Smooth muscle cell (in vitro differentiated cells): ENCODE results near the gene PDE3A. TPM values are rescaled to one million over a fixed set of nuclear protein-coding genes. Genes with fewer than 3 reads are reported as not detected.

Experiments
- DNase-seq: peaks from one replicate; lab custom pipeline; 2025; ENCODE audit not compliant: unreplicated experiment; lab: John Stamatoyannopoulos, UW
- H2AFZ ChIP-seq: fragments of 200-600 bp; sonication (generic); 2 replicates; pipeline ENCODE4 v1.6.0; 2016; ENCODE audit warnings: antibody characterized with exemption, low read depth, mild to moderate bottlenecking
- H3F3A ChIP-seq: fragments of 200-600 bp; sonication (generic); 2 replicates; pipeline ENCODE4 v1.6.0; 2017; ENCODE audit warnings: antibody characterized with exemption, low read depth
- H3K27ac ChIP-seq: fragments of 200-600 bp; sonication (generic); 2 replicates; pipeline ENCODE4 v1.5.1; 2016; ENCODE audit warnings: low read depth, mild to moderate bottlenecking
- H3K27me3 ChIP-seq: fragments of 200-600 bp; sonication (generic); 2 replicates; pipeline ENCODE4 v1.6.1; 2016; ENCODE audit warnings: low read depth, mild to moderate bottlenecking
- H3K36me3 ChIP-seq: fragments of 200-600 bp; sonication (generic); 2 replicates; pipeline ENCODE4 v1.5.1; 2016; ENCODE audit warnings: low read depth
- H3K4me1 ChIP-seq: fragments of 200-600 bp; sonication (generic); 2 replicates; pipeline ENCODE4 v1.5.1; 2016; ENCODE audit warnings: low read depth
- H3K4me2 ChIP-seq: fragments of 200-600 bp; sonication (generic); 2 replicates; pipeline ENCODE4 v1.6.0; 2016; ENCODE audit warnings: mild to moderate bottlenecking
- H3K4me3 ChIP-seq: fragments of 200-600 bp; sonication (generic); 2 replicates; pipeline ENCODE4 v1.5.1; 2016; ENCODE audit warnings: mild to moderate bottlenecking
- H3K79me2 ChIP-seq: fragments of 200-600 bp; sonication (generic); 2 replicates; pipeline ENCODE4 v1.6.0; 2016; ENCODE audit warnings: low read depth, mild to moderate bottlenecking
- H3K9ac ChIP-seq: fragments of 200-600 bp; sonication (generic); 2 replicates; pipeline ENCODE4 v1.6.0; 2016; ENCODE audit warnings: low read depth
- H3K9me3 ChIP-seq: fragments of 200-600 bp; sonication (generic); replicated peaks from 2 replicates; pipeline ENCODE4 v1.5.1; 2016; ENCODE audit warnings: low read depth
- H4K20me1 ChIP-seq: fragments of 200-600 bp; sonication (generic); 2 replicates; pipeline ENCODE4 v1.6.0; 2016; ENCODE audit warnings: low read depth
- WGBS: methylation state at CpG from one replicate; pipeline ENCODE4 v1.1.7; 2016; ENCODE audit warnings: low lambda C conversion rate; 5-methylcytosine and 5-hydroxymethylcytosine counted together
- polyA plus RNA-seq: library from polyadenylated mRNA; unstranded; fragments of >200 nt; fragmentation: Nextera tagmentation; extraction: Ambion mirVana; gene quantifications from 2 replicates; pipeline ENCODE4 v1.2.1, GENCODE V29; 2016
- total RNA-seq: library from RNA; depleted of rRNA; stranded (reverse); fragments of >200 nt; gene quantifications from 2 replicates; pipeline ENCODE4 v1.2.3, GENCODE V29; 2014
- TF ChIP-seq, protein P1 (sequence below): fragments of 200-600 bp; sonication (generic); IDR thresholded peaks from 2 replicates; pipeline ENCODE4 v1.5.1; 2017; ENCODE audit warnings: borderline replicate concordance, mild to moderate bottlenecking, antibody characterized with exemption; ENCODE audit not compliant: insufficient read depth, poor library complexity, severe bottlenecking

PDE3A gene
- total and polyA plus RNA-seq, 2 experiments from 2014 or later = 1.3 to 6.1 TPM

GRCh38 chr12:20628999-20629398, 260.7 kb downstream of the PDE3A start:
- Histone ChIP-seq H3K79me2 (no peaks in the 10 kb centered on the region), H3K27ac (no peak overlapping the region), H3K4me2 (no peak overlapping the region)

GRCh38 chr12:20629414-20630156, 261.2 kb downstream of the PDE3A start:
- H3K4me2 ChIP-seq = no peak overlapping the region
- H2AFZ ChIP-seq = no peak overlapping the region
- no peaks in the 10 kb centered on the region for H3F3A ChIP-seq
- no peaks in the 10 kb centered on the region for H3K27me3 ChIP-seq
- H3K9ac ChIP-seq = no peak overlapping the region
- DNase-seq = no peak
- no peak overlapping the region for H3K27ac ChIP-seq
- no peaks in the 10 kb centered on the region for H4K20me1 ChIP-seq
- H3K36me3 ChIP-seq = no peaks in the 10 kb centered on the region
- H3K4me1 ChIP-seq = no peaks in the 10 kb centered on the region
- H3K9me3 ChIP-seq = no peaks in the 10 kb centered on the region
- WGBS = 56% methylated on average over 6 of the region's 6 CpGs
- no peaks in the 10 kb centered on the region for H3K79me2 ChIP-seq
- TF ChIP-seq, protein P1, sequence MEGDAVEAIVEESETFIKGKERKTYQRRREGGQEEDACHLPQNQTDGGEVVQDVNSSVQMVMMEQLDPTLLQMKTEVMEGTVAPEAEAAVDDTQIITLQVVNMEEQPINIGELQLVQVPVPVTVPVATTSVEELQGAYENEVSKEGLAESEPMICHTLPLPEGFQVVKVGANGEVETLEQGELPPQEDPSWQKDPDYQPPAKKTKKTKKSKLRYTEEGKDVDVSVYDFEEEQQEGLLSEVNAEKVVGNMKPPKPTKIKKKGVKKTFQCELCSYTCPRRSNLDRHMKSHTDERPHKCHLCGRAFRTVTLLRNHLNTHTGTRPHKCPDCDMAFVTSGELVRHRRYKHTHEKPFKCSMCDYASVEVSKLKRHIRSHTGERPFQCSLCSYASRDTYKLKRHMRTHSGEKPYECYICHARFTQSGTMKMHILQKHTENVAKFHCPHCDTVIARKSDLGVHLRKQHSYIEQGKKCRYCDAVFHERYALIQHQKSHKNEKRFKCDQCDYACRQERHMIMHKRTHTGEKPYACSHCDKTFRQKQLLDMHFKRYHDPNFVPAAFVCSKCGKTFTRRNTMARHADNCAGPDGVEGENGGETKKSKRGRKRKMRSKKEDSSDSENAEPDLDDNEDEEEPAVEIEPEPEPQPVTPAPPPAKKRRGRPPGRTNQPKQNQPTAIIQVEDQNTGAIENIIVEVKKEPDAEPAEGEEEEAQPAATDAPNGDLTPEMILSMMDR = no peak
- no peak overlapping the region for H3K4me3 ChIP-seq

More at GRCh38 chr12:20628999-20629398, 260.7 kb downstream of the PDE3A start:
- H4K20me1 ChIP-seq = no peaks in the 10 kb centered on the region
- H3K27me3 ChIP-seq = no peaks in the 10 kb centered on the region
- H3K36me3 ChIP-seq = no peaks in the 10 kb centered on the region
- H3K9me3 ChIP-seq = no peaks in the 10 kb centered on the region
- H2AFZ ChIP-seq = no peak overlapping the region
- no peak overlapping the region for H3K9ac ChIP-seq
- DNase-seq = no peak
- H3F3A ChIP-seq = no peaks in the 10 kb centered on the region
- H3K4me1 ChIP-seq = no peaks in the 10 kb centered on the region
- TF ChIP-seq, protein P1 = no peak
- WGBS = 76% methylated on average over 4 of the region's 4 CpGs
- no peak overlapping the region for H3K4me3 ChIP-seq

GRCh38 chr12:20631711-20632110, 263.4 kb downstream of the PDE3A start:
- H3K4me3 ChIP-seq = no peak overlapping the region
- H3K4me1 ChIP-seq = no peaks in the 10 kb centered on the region
- no peak overlapping the region for H3K9ac ChIP-seq
- no peaks in the 10 kb centered on the region for H3K36me3 ChIP-seq
- H2AFZ ChIP-seq = no peak overlapping the region
- no peaks in the 10 kb centered on the region for H3K9me3 ChIP-seq
- H3K27ac ChIP-seq = no peak overlapping the region
- H3K79me2 ChIP-seq = no peaks in the 10 kb centered on the region
- no peak overlapping the region for H3K4me2 ChIP-seq
- TF ChIP-seq, protein P1 = no peak
- DNase-seq = no peak
- 58% methylated on average over 1 of the region's 1 CpG for WGBS
- H3K27me3 ChIP-seq = no peaks in the 10 kb centered on the region
- H3F3A ChIP-seq = no peaks in the 10 kb centered on the region
- H4K20me1 ChIP-seq = no peaks in the 10 kb centered on the region

GRCh38 chr12:20641106-20641505, 272.8 kb downstream of the PDE3A start:
- H3K79me2 ChIP-seq = no peaks in the 10 kb centered on the region
- no peaks in the 10 kb centered on the region for H3K9me3 ChIP-seq
- H3K4me1 ChIP-seq = no peaks in the 10 kb centered on the region
- WGBS = 93% methylated on average over 3 of the region's 3 CpGs
- TF ChIP-seq, protein P1 = no peak
- H4K20me1 ChIP-seq = no peaks in the 10 kb centered on the region
- no peaks in the 10 kb centered on the region for H3F3A ChIP-seq
- H3K27me3 ChIP-seq = no peaks in the 10 kb centered on the region
- no peak overlapping the region for H2AFZ ChIP-seq
- H3K4me2 ChIP-seq = no peak overlapping the region
- no peaks in the 10 kb centered on the region for H3K36me3 ChIP-seq
- no peak overlapping the region for H3K27ac ChIP-seq
- no peak overlapping the region for H3K9ac ChIP-seq
- H3K4me3 ChIP-seq = no peak overlapping the region
- no peak for DNase-seq
